HEK293 (cell line): ENCODE measurements around the gene HOXC10.

Source experiments
- CTCF ChIA-PET: fragments of 350-600 bp; formaldehyde crosslinking; extraction: SDS; loops from one replicate; lab custom pipeline; 2021; ENCODE audit warnings: antibody characterized with exemption; lab: Yijun Ruan, JAX
- POLR2A ChIA-PET: fragments of 300-600 bp; formaldehyde crosslinking; extraction: SDS; loops from one replicate; lab custom pipeline; 2020; ENCODE audit warnings: antibody characterized with exemption, inconsistent platforms; lab: Yijun Ruan, JAX
- H3K27ac ChIP-seq: fragments of 200-500 bp; sonication (Bioruptor generic); 2 replicates; pipeline ENCODE4 v1.5.1; 2014; ENCODE audit warnings: low read depth, low read length, control low read depth, inconsistent platforms; ENCODE audit errors: extremely low read depth
- H3K36me3 ChIP-seq, 2 experiments: fragments of 200-500 bp in 1 of 2; sonication (Bioruptor generic) in 1 of 2; 1 replicate in 1 of 2; 2 replicates in 1 of 2; pipeline ENCODE4 v1.5.1; 2014 to 2017; ENCODE audit warnings: inconsistent platforms in 2 of 2, low read length in 2 of 2; ENCODE audit not compliant: control insufficient read depth in 2 of 2, insufficient read depth in 1 of 2
- H3K4me1 ChIP-seq: fragments of 200-500 bp; sonication (Bioruptor generic); 2 replicates; pipeline ENCODE4 v1.5.1; 2014; ENCODE audit warnings: mild to moderate bottlenecking, low read length, inconsistent platforms; ENCODE audit not compliant: control insufficient read depth, insufficient read depth
- H3K4me3 ChIP-seq: 2 replicates; pipeline ENCODE4 v1.5.1; 2011; ENCODE audit warnings: low read depth, mild to moderate bottlenecking, control low read depth, low read length, moderate library complexity
- H3K9me3 ChIP-seq: fragments of 200-500 bp; sonication (Bioruptor generic); 2 replicates; pipeline ENCODE4 v1.5.1; 2014; ENCODE audit warnings: low read depth, low read length, inconsistent platforms; ENCODE audit not compliant: control insufficient read depth, insufficient read depth
- KLF8 ChIP-seq: fragments of 450-650 bp; formaldehyde crosslinking; IDR thresholded peaks from 2 replicates; pipeline ENCODE4 v1.5.1; 2016; ENCODE audit warnings: missing biosample characterization, missing genetic modification characterization
- KLF9 ChIP-seq: fragments of 450-650 bp; formaldehyde crosslinking; IDR thresholded peaks from 2 replicates; pipeline ENCODE4 v1.5.1; 2016; ENCODE audit warnings: missing biosample characterization, missing genetic modification characterization, low read depth
- SCRT2 ChIP-seq: fragments of 450-650 bp; formaldehyde crosslinking; IDR thresholded peaks from 2 replicates; pipeline ENCODE4 v1.5.1; 2016; ENCODE audit warnings: missing biosample characterization, missing genetic modification characterization
- TRIM28 ChIP-seq: IDR thresholded peaks from 2 replicates; pipeline ENCODE4 v1.6.1; 2011; ENCODE audit warnings: low read length, control low read depth, borderline replicate concordance
- ZNF114 ChIP-seq: fragments of 450-650 bp; formaldehyde crosslinking; IDR thresholded peaks from 2 replicates; pipeline ENCODE4 v1.5.0; 2017; ENCODE audit warnings: missing biosample characterization, missing genetic modification characterization
- ZNF214 ChIP-seq: fragments of 450-650 bp; formaldehyde crosslinking; IDR thresholded peaks from 2 replicates; pipeline ENCODE4 v1.5.1; 2017; ENCODE audit warnings: missing biosample characterization, mild to moderate bottlenecking, missing genetic modification characterization, borderline replicate concordance
- ZNF24 ChIP-seq: fragments of 450-650 bp; formaldehyde crosslinking; IDR thresholded peaks from 2 replicates; pipeline ENCODE4 v1.5.1; 2016; ENCODE audit warnings: missing biosample characterization, missing genetic modification characterization
- ZNF302 ChIP-seq: fragments of 450-650 bp; formaldehyde crosslinking; IDR thresholded peaks from 2 replicates; pipeline ENCODE4 v1.5.1; 2016; ENCODE audit warnings: missing biosample characterization, missing genetic modification characterization, low read depth
- ZNF366 ChIP-seq: fragments of 450-650 bp; formaldehyde crosslinking; conservative IDR thresholded peaks from 2 replicates; pipeline ENCODE4 v1.5.1; 2016; ENCODE audit warnings: missing biosample characterization, missing genetic modification characterization
- ZNF37A ChIP-seq: fragments of 450-650 bp; IDR thresholded peaks from 2 replicates; pipeline ENCODE4 v1.5.1; 2018; ENCODE audit warnings: missing biosample characterization, missing genetic modification characterization
- ZNF416 ChIP-seq: fragments of 450-650 bp; formaldehyde crosslinking; IDR thresholded peaks from 2 replicates; pipeline ENCODE4 v1.5.1; 2016; ENCODE audit warnings: missing biosample characterization, missing genetic modification characterization
- ZNF530 ChIP-seq: fragments of 450-650 bp; formaldehyde crosslinking; IDR thresholded peaks from 2 replicates; pipeline ENCODE4 v1.5.1; 2016; ENCODE audit warnings: low read depth, missing biosample characterization, missing genetic modification characterization
- ZNF610 ChIP-seq: fragments of 450-650 bp; formaldehyde crosslinking; IDR thresholded peaks from 2 replicates; pipeline ENCODE4 v1.5.1; 2016; ENCODE audit warnings: missing biosample characterization, missing genetic modification characterization, borderline replicate concordance
- ZNF654 ChIP-seq: fragments of 450-650 bp; formaldehyde crosslinking; IDR thresholded peaks from 2 replicates; pipeline ENCODE4 v1.5.1; 2016; ENCODE audit warnings: low read depth, missing biosample characterization, missing genetic modification characterization
- ZNF664 ChIP-seq: fragments of 450-650 bp; formaldehyde crosslinking; IDR thresholded peaks from 2 replicates; pipeline ENCODE4 v1.5.1; 2016; ENCODE audit warnings: missing biosample characterization, missing genetic modification characterization
- ZNF677 ChIP-seq: fragments of 450-650 bp; IDR thresholded peaks from 2 replicates; pipeline ENCODE4 v1.5.0; 2018; ENCODE audit warnings: missing biosample characterization, mild to moderate bottlenecking, missing genetic modification characterization, moderate library complexity
- ZNF785 ChIP-seq: fragments of 450-650 bp; formaldehyde crosslinking; IDR thresholded peaks from 2 replicates; pipeline ENCODE4 v1.5.1; 2016; ENCODE audit warnings: missing biosample characterization, missing genetic modification characterization
- ZXDB ChIP-seq: fragments of 450-650 bp; formaldehyde crosslinking; IDR thresholded peaks from 2 replicates; pipeline ENCODE4 v1.5.1; 2016; ENCODE audit warnings: missing biosample characterization, missing genetic modification characterization
- TF ChIP-seq, protein P1 (sequence below): fragments of 450-650 bp; formaldehyde crosslinking; IDR thresholded peaks from 2 replicates; pipeline ENCODE4 v1.5.1; 2016; ENCODE audit warnings: missing biosample characterization, missing genetic modification characterization
- TF ChIP-seq, protein P2 (sequence below): fragments of 450-650 bp; formaldehyde crosslinking; IDR thresholded peaks from 2 replicates; pipeline ENCODE4 v1.5.1; 2016; ENCODE audit warnings: missing biosample characterization, missing genetic modification characterization, low read depth
- TF ChIP-seq, protein P3 (sequence below): fragments of 450-650 bp; formaldehyde crosslinking; IDR thresholded peaks from 2 replicates; pipeline ENCODE4 v1.5.0; 2017; ENCODE audit warnings: missing biosample characterization, missing genetic modification characterization, borderline replicate concordance
- TF ChIP-seq, protein P4 (sequence below): sonication (generic); formaldehyde crosslinking; IDR thresholded peaks from 2 replicates; pipeline ENCODE4 v1.8.1; 2022; ENCODE audit warnings: mild to moderate bottlenecking, moderate library complexity, missing genetic modification reagents
- TF ChIP-seq, protein P5 (sequence below): fragments of 450-650 bp; formaldehyde crosslinking; IDR thresholded peaks from 2 replicates; pipeline ENCODE4 v1.5.1; 2016; ENCODE audit warnings: missing biosample characterization, missing genetic modification characterization
- TF ChIP-seq, protein P6 (sequence below): IDR thresholded peaks from 2 replicates; pipeline ENCODE4 v1.6.1; 2011; ENCODE audit warnings: mild to moderate bottlenecking, low read depth, low read length, borderline replicate concordance

Gene HOXC10

DNA sequence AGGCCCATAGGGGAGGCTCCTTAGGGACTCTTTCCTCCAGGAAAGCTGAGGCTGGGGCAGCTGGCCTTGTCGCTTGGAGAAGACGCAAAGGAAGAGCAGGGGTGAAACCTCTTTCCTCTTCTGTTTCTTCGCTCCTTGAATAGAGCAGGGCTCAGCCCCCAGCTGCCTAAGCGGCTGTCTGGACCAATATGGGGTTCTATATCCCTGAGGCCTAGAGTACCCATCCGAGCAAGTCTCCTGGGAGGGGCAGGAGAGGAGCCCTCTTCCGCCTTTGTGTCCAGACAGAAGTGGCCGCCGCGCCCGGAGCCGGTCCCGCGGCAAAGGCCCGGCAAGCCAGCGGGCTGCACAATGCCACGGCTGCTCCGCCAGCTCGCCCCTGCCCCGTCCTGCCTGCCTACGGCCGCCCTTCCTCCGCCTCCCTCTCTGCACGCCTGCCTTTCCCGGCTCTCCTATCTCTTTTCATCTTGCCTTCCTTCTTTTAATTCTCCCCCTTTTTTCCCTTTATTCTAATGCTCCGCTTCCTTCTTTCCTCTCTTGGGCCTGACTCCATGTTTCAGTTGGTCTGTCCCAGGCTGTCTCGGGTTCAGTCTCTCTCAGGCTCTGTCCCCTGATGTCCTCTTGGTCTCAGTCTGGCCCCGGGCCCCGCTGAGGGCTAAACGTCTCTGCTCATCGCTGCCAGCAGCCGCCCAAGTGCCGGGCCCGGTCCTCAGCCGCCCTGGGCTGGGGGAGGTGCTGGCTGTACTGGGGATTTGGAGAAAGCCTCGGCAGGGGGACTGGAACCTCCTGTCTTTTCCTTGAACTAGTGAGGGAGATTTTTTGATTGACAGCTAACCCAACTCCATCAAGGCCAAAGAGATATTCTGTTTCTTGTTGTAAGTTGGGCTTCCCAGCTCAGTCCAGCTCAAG is 12.5 kb downstream of the HOXC10 start (continued):
- TF ChIP-seq ZXDB (tag by site-specific recombination) (peak; percentile 77), KLF8 (tag by site-specific recombination) (peak; percentile 88)
- TF ChIP-seq, protein P1, sequence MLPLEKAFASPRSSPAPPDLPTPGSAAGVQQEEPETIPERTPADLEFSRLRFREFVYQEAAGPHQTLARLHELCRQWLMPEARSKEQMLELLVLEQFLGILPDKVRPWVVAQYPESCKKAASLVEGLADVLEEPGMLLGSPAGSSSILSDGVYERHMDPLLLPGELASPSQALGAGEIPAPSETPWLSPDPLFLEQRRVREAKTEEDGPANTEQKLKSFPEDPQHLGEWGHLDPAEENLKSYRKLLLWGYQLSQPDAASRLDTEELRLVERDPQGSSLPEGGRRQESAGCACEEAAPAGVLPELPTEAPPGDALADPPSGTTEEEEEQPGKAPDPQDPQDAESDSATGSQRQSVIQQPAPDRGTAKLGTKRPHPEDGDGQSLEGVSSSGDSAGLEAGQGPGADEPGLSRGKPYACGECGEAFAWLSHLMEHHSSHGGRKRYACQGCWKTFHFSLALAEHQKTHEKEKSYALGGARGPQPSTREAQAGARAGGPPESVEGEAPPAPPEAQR (tag by site-specific recombination): 0 out of 2 replicates have a peak, but pooled peaks have one; percentile 17
- TF ChIP-seq, protein P2, sequence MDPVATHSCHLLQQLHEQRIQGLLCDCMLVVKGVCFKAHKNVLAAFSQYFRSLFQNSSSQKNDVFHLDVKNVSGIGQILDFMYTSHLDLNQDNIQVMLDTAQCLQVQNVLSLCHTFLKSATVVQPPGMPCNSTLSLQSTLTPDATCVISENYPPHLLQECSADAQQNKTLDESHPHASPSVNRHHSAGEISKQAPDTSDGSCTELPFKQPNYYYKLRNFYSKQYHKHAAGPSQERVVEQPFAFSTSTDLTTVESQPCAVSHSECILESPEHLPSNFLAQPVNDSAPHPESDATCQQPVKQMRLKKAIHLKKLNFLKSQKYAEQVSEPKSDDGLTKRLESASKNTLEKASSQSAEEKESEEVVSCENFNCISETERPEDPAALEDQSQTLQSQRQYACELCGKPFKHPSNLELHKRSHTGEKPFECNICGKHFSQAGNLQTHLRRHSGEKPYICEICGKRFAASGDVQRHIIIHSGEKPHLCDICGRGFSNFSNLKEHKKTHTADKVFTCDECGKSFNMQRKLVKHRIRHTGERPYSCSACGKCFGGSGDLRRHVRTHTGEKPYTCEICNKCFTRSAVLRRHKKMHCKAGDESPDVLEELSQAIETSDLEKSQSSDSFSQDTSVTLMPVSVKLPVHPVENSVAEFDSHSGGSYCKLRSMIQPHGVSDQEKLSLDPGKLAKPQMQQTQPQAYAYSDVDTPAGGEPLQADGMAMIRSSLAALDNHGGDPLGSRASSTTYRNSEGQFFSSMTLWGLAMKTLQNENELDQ (tag by site-specific recombination): no peak
- TF ChIP-seq, protein P3, sequence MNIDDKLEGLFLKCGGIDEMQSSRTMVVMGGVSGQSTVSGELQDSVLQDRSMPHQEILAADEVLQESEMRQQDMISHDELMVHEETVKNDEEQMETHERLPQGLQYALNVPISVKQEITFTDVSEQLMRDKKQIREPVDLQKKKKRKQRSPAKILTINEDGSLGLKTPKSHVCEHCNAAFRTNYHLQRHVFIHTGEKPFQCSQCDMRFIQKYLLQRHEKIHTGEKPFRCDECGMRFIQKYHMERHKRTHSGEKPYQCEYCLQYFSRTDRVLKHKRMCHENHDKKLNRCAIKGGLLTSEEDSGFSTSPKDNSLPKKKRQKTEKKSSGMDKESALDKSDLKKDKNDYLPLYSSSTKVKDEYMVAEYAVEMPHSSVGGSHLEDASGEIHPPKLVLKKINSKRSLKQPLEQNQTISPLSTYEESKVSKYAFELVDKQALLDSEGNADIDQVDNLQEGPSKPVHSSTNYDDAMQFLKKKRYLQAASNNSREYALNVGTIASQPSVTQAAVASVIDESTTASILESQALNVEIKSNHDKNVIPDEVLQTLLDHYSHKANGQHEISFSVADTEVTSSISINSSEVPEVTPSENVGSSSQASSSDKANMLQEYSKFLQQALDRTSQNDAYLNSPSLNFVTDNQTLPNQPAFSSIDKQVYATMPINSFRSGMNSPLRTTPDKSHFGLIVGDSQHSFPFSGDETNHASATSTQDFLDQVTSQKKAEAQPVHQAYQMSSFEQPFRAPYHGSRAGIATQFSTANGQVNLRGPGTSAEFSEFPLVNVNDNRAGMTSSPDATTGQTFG: no peak
- TF ChIP-seq, all 188 proteins: peak for 38

DNA sequence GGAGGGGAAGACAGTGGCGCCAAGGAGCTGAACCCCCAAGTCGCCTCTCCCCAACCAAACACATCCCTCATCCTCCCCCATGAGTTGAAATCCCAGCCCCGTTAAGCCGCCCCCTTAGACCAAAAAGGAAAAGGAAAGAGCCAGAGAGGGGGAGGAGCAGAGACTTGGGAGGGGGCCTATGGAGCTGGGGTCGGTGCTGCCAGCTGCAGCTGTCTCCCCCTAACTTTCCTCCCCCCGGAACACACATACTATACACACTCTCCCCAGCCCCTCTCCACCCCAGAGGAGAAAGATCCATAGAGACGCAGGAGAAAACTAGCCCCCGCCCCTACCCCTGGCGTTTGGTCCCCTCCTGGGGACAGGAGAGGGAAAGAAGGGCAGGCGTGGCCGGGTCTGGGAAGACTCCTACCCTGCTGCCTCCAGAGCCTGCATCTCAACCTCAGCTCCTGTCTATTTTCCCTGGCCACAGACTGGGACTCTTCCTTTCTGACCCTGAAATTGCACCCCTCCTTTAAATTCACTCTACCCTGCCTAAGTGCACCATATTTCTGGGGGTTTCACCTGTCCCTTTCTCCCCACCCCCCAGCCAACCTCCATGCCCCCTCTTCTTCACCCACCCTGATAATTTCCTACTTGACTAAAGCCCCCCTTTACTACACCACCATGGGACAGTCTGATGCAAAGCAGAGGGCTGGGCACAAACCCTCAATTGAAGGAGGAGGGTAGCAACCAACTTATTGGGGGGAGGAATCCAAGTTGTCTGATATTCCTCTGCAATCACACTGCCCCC is 13.4 kb downstream of the HOXC10 start:
- H3K4me1 ChIP-seq: peaks cover 41% of the 10 kb centered on the region
- peaks cover 4 to 9% of the 10 kb centered on the region in 2 experiments; a peak in 2 of 3 replicates for H3K36me3 ChIP-seq
- H3K9me3 ChIP-seq: no peaks in the 10 kb centered on the region
- H3K27ac ChIP-seq: peak overlapping the region; percentile 98; the same call in 1 of the 2 replicates
- H3K4me3 ChIP-seq: no peak overlapping the region
- ChIA-PET CTCF (interaction anchor here (0.6 to 6.7 kb wide), 15 partner anchors 10 to 769 kb away, joined by 3 to 49 read pairs (median 3); partner anchors contain the start of genes HOXC10 and HOXC8), POLR2A (interaction anchor here (0.8 to 3.7 kb wide), 4 partner anchors 11 to 190 kb away, joined by 3 to 34 read pairs (median 10); partner anchors contain the start of genes HOXC10 and SMUG1)
- TF ChIP-seq ZNF654 (tag by site-specific recombination) (no peak), ZNF302 (no peak), ZNF366 (tag by site-specific recombination) (peak; percentile 45; the same call in 1 of the 2 replicates), ZNF785 (tag by site-specific recombination) (no peak), ZNF37A (tag by site-specific recombination) (no peak), ZNF24 (no peak), ZNF677 (tag by site-specific recombination) (no peak), ZNF530 (tag by site-specific recombination) (no peak), ZNF664 (no peak), ZNF610 (tag by site-specific recombination) (no peak), TRIM28 (no peak), ZNF214 (no peak), SCRT2 (tag by site-specific recombination) (no peak), ZNF416 (no peak), ZNF114 (tag by site-specific recombination) (no peak), KLF9 (tag by site-specific recombination) (no peak; the same call in 1 of the 2 replicates)
- TF ChIP-seq, protein P4, sequence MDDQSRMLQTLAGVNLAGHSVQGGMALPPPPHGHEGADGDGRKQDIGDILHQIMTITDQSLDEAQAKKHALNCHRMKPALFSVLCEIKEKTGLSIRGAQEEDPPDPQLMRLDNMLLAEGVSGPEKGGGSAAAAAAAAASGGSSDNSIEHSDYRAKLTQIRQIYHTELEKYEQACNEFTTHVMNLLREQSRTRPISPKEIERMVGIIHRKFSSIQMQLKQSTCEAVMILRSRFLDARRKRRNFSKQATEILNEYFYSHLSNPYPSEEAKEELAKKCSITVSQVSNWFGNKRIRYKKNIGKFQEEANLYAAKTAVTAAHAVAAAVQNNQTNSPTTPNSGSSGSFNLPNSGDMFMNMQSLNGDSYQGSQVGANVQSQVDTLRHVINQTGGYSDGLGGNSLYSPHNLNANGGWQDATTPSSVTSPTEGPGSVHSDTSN (CRISPR knock-in tag): no peak
- TF ChIP-seq, protein P5, sequence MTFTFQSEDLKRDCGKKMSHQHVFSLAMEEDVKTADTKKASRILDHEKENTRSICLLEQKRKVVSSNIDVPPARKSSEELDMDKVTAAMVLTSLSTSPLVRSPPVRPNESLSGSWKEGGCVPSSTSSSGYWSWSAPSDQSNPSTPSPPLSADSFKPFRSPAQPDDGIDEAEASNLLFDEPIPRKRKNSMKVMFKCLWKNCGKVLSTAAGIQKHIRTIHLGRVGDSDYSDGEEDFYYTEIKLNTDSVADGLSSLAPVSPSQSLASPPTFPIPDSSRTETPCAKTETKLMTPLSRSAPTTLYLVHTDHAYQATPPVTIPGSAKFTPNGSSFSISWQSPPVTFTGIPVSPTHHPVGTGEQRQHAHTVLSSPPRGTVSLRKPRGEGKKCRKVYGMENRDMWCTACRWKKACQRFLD (tag by site-specific recombination): no peak
- TF ChIP-seq, protein P6, sequence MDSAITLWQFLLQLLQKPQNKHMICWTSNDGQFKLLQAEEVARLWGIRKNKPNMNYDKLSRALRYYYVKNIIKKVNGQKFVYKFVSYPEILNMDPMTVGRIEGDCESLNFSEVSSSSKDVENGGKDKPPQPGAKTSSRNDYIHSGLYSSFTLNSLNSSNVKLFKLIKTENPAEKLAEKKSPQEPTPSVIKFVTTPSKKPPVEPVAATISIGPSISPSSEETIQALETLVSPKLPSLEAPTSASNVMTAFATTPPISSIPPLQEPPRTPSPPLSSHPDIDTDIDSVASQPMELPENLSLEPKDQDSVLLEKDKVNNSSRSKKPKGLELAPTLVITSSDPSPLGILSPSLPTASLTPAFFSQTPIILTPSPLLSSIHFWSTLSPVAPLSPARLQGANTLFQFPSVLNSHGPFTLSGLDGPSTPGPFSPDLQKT: no peak
